ENCODE data around the gene NEXN. TPM values are rescaled to one million over a fixed set of nuclear protein-coding genes. Genes with fewer than 3 reads are reported as not detected.
"Not testable (repeated sequence)": the region's sequence is repeated elsewhere in the genome, so short reads cannot be mapped to it uniquely, and the experiment has no call there.

The NEXN gene
- total RNA-seq, 1 experiment from 2014 or later = 0.45 TPM

GRCh38 chr1:77978969-77979876 lies 90.8 kb downstream of the NEXN start, which contains the start of gene FUBP1:
Gene FUBP1 (minus strand): TSS chr1:77979072. CDS start chr1:77979004, 68 bp downstream.
- in situ Hi-C loops (cut with HindIII; ENCODE audit: low pct_unique_long_range_greater_than_20kb, low sequenced_read_pairs) = no loop called here

GRCh38 chr1:77983352-77983996 lies 95.0 kb downstream of the NEXN start:
- DNase-seq (ENCODE audit: low read depth, low spot score); in situ Hi-C loops (cut with HindIII; ENCODE audit: low pct_unique_long_range_greater_than_20kb, low sequenced_read_pairs): not testable (repeated sequence)

More at GRCh38 chr1:77978969-77979876, 90.8 kb downstream of the NEXN start, which contains the start of gene FUBP1:
- DNase-seq (ENCODE audit: low read depth, low spot score) = peak; percentile 98

DNA sequence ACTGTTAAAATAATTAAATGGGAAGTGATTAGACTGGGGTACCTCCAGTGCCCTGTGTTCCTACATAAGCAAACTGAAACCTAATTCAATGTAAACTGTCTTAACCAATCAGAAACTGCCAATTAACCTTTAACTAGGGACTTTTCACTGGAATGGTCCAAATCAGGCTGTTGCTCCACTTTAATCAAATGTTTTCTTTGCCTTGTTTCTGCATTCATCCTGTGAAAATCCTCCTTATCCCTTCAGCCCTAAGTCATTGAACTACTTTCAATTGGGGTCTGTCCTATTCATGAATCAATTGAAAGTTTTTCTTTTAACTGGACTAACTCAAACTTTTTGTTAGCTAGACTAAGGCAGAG lies 95.6 kb downstream of the NEXN start:
- in situ Hi-C loops (cut with HindIII; ENCODE audit: low pct_unique_long_range_greater_than_20kb, low sequenced_read_pairs) = no loop called here
- DNase-seq (ENCODE audit: low read depth, low spot score) = no peak

DNA sequence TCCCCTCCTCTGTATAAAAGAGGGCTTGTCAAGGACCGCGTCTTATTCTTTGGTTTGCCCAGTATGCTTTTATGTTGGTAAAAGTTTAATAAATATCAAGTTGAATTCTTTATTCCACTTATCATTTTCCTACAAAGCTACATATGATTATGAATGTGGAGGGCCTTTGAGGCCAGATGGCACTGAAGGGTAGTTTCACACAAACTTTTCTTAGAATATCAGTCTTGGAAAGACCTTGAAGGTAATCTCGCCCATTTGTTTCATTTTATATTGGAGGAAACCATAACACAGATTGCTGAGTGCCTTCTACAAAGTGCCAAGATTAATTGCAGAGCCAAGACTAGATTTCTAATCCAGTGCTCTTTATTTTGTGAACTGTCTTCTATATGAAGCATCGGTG lies 96.2 kb downstream of the NEXN start:
- in situ Hi-C loops (cut with HindIII; ENCODE audit: low pct_unique_long_range_greater_than_20kb, low sequenced_read_pairs) = no loop called here
- DNase-seq (ENCODE audit: low read depth, low spot score) = no peak

GRCh38 chr1:77986810-77987209 lies 98.4 kb downstream of the NEXN start:
- in situ Hi-C loops (cut with HindIII; ENCODE audit: low pct_unique_long_range_greater_than_20kb, low sequenced_read_pairs) = no loop called here
- DNase-seq (ENCODE audit: low read depth, low spot score) = no peak

DNA sequence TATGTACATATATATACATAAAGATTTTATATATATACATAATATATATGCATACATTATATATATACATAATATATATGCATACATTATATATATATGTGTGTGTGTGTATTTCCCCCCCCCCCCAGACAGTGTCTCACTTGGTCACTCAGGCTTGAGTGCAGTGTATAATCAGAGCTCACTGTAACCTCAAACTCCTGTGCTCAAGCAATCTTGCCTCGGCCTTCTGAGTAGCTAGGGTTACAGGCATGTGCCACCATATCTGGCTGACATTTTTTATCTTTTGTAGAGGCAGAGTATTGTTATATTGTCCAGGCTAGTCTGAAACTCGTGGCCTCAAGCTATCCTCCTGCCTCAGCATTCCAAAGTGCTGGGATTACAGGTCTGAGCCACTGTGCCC lies 99.5 kb downstream of the NEXN start:
- DNase-seq (ENCODE audit: low read depth, low spot score) = no peak
- in situ Hi-C loops (cut with HindIII; ENCODE audit: low pct_unique_long_range_greater_than_20kb, low sequenced_read_pairs) = no loop called here

DNA sequence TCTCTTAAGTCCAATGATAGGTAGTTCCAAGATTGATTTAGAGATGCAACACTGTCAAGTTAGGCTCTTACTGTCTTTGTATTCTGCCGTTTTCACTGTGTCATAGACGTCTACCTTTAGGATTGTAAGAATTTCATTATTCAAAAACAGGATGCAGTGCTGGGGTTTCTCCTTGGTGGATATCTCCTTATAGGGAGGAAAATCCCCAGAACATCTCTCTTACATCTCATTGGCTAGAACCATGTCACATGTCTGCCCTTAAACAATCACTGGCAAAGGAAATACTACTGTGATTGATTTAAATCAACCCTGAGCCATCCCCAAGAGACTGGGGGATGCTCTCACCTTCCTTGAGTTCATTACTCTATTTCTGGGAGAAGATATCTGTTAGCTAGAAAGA lies 101.3 kb downstream of the NEXN start:
- no peak for DNase-seq (ENCODE audit: low read depth, low spot score)
- in situ Hi-C loops (cut with HindIII; ENCODE audit: low pct_unique_long_range_greater_than_20kb, low sequenced_read_pairs) = no loop called here

- DNase-seq (ENCODE audit: low read depth, low spot score) = no peak
- in situ Hi-C loops (cut with HindIII; ENCODE audit: low pct_unique_long_range_greater_than_20kb, low sequenced_read_pairs) = no loop called here
Observed at GRCh38 chr1:77990629-77991204, 102.3 kb downstream of the NEXN start.

DNA sequence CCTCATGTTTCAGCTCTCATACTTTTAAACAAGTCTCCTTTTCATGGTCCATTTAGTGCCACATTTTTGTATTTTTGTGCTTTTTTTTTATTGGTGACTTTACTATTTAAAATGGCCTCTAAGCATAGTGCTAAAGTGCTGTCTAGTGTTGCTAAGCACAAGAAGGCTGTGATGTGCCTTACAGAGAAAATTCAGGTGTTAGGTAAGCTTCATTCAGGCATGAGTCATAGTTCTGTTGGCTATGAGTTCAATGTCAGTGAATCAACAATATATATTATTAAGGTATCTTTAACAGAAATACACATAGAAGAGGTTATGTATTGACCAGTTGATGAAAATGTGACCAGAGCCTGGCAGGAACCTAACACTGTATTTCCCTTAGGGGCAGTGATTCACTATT lies 103.2 kb downstream of the NEXN start:
- in situ Hi-C loops (cut with HindIII; ENCODE audit: low pct_unique_long_range_greater_than_20kb, low sequenced_read_pairs) = no loop called here
- no peak for DNase-seq (ENCODE audit: low read depth, low spot score)

Other genes starting within 250 kb of the NEXN start
- 100 and 105 TPM in 2 replicates for gene ZZZ3, start 206.0 kb upstream of the NEXN start, total RNA-seq (2014; rRNA removed; shearing (Covaris generic))
- gene USP33, start 128.8 kb upstream of the NEXN start, total RNA-seq (2014; rRNA removed; shearing (Covaris generic)) = 91.1 and 92.6 TPM in 2 replicates
- 14.4 and 16.4 TPM in 2 replicates for gene MIGA1, start 109.0 kb upstream of the NEXN start, total RNA-seq (2014; rRNA removed; shearing (Covaris generic))
- gene FUBP1, start 90.4 kb downstream of the NEXN start, total RNA-seq (2014; rRNA removed; shearing (Covaris generic)) = 96.3 and 100 TPM in 2 replicates
- 10.2 and 14.3 TPM in 2 replicates for gene DNAJB4, start 116.3 kb downstream of the NEXN start, total RNA-seq (2014; rRNA removed; shearing (Covaris generic))
- gene GIPC2, start 157.3 kb downstream of the NEXN start, total RNA-seq (2014; rRNA removed; shearing (Covaris generic)) = not detected in 2 replicates